Activated CD4-positive, alpha-beta memory T cell treated with anti-CD3 and anti-CD28 coated beads for 36 hours (primary cell): ENCODE measurements around the gene ADCY5. TPM values are rescaled to one million over a fixed set of nuclear protein-coding genes. Genes with fewer than 3 reads are reported as not detected.
A peak's percentile ranks its signal among the peaks of the same experiment; 100 is the strongest.

Experiments used
- CTCF ChIA-PET: fragments of 350-600 bp; sonication (Branson Sonifier 250); formaldehyde crosslinking; loops from one replicate; lab custom pipeline; 2021; ENCODE audit warnings: antibody characterized with exemption, inconsistent platforms; lab: Charles Lee
- POLR2A ChIA-PET: fragments of 350-600 bp; sonication (Branson Sonifier 250); formaldehyde crosslinking; loops from one replicate; lab custom pipeline; 2021; ENCODE audit warnings: antibody characterized with exemption; lab: Charles Lee
- DNase-seq: peaks from one replicate; pipeline ENCODE4 v3.0.0-alpha.2; 2020
- H3K27ac Mint-ChIP-seq: one replicate; pipeline ENCODE4 v1.8.0; 2021; ENCODE audit warnings: mixed read lengths
- H3K27me3 Mint-ChIP-seq: one replicate; pipeline ENCODE4 v1.8.0; 2021; ENCODE audit warnings: mixed read lengths
- H3K36me3 Mint-ChIP-seq: one replicate; pipeline ENCODE4 v1.8.0; 2021; ENCODE audit warnings: mixed read lengths
- H3K4me1 Mint-ChIP-seq: one replicate; pipeline ENCODE4 v1.8.0; 2021; ENCODE audit warnings: low read depth, mixed read lengths
- H3K4me3 Mint-ChIP-seq: one replicate; pipeline ENCODE4 v1.8.0; 2021; ENCODE audit warnings: mild to moderate bottlenecking, mixed read lengths
- H3K9me3 Mint-ChIP-seq: one replicate; pipeline ENCODE4 v1.8.0; 2021; ENCODE audit warnings: mixed read lengths
- intact Hi-C: fragments of 100-400 bp; cut with micrococcal nuclease; formaldehyde crosslinking; loops from one replicate; pipeline ENCODE4 v1.15.1; 2023
- total RNA-seq, 2 experiments: library from RNA; stranded (reverse); gene quantifications; one replicate each; pipeline ENCODE4 v1.2.3, GENCODE V29; 2021

Gene ADCY5
- total RNA-seq, 2 experiments from 2014 or later: not detected

GRCh38 chr3:123336001-123336400 is 112.9 kb downstream of the ADCY5 start:
- ChIA-PET POLR2A (no interaction called here), CTCF (no interaction called here)
- DNase-seq: no peak
- Mint-ChIP-seq H3K4me3 (no peak overlapping the region), H3K9me3 (no peaks in the 10 kb centered on the region), H3K27ac (no peak overlapping the region), H3K36me3 (no peaks in the 10 kb centered on the region), H3K4me1 (peaks cover 7% of the 10 kb centered on the region), H3K27me3 (no peaks in the 10 kb centered on the region)
- intact Hi-C loops: no loop called here

- peak; percentile 20 for DNase-seq
- H3K9me3 Mint-ChIP-seq: no peaks in the 10 kb centered on the region
- peaks cover 7% of the 10 kb centered on the region for H3K4me1 Mint-ChIP-seq
- H3K27me3 Mint-ChIP-seq: no peaks in the 10 kb centered on the region
- no peaks in the 10 kb centered on the region for H3K36me3 Mint-ChIP-seq
- no peak overlapping the region for H3K27ac Mint-ChIP-seq
- intact Hi-C loops: no loop called here
- ChIA-PET POLR2A (no interaction called here), CTCF (no interaction called here)
- no peak overlapping the region for H3K4me3 Mint-ChIP-seq
Measured at GRCh38 chr3:123335007-123335670, 113.8 kb downstream of the ADCY5 start.

DNA sequence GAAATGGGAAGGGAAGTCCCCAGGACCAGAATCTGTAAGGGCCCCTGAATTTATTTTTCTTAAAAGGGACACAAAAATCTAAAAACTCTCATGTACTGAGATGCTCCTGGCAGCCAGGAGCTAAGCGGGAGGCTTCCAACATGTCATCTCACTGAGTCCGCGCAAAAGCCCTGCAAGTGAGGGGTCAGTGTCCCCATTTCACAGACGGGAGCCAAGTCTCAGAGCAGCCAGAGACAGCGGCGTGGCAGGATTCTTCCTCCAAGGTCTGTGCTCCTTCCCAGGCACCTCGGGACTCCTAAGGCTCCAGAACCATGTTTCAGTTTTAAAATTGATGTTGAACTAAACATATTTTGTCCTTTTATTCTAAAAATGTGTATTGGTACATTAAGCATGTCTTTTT is 114.8 kb downstream of the ADCY5 start:
- ChIA-PET POLR2A (no interaction called here), CTCF (no interaction called here)
- H3K4me3 Mint-ChIP-seq: no peak overlapping the region
- no peak overlapping the region for H3K27ac Mint-ChIP-seq
- intact Hi-C loops: no loop called here
- no peak for DNase-seq
- H3K4me1 Mint-ChIP-seq: peaks cover 7% of the 10 kb centered on the region
- H3K36me3 Mint-ChIP-seq: no peaks in the 10 kb centered on the region
- H3K9me3 Mint-ChIP-seq: no peaks in the 10 kb centered on the region
- no peaks in the 10 kb centered on the region for H3K27me3 Mint-ChIP-seq

DNA sequence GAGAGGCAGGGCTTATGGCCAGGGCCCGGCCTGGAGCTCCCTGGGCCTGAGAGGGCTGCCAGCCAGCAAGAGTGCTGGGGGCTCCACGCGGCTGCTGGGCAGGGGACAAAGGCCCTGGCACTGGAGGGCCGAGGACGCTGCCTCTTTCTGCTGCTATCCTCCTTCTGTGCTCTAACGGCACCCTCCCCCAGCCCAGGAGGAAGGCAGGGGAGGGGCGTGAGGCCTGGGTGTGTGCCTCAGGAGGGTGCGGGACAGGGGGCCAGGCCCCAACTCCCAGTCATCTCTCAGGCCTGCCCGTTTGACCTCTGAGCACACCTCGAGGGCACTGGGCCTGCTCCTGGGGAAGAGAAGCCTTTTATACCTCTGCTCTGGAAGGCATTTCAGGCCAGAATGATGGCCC is 115.5 kb downstream of the ADCY5 start:
- no peak overlapping the region for H3K4me3 Mint-ChIP-seq
- no peaks in the 10 kb centered on the region for H3K27me3 Mint-ChIP-seq
- no peak overlapping the region for H3K27ac Mint-ChIP-seq

DNA sequence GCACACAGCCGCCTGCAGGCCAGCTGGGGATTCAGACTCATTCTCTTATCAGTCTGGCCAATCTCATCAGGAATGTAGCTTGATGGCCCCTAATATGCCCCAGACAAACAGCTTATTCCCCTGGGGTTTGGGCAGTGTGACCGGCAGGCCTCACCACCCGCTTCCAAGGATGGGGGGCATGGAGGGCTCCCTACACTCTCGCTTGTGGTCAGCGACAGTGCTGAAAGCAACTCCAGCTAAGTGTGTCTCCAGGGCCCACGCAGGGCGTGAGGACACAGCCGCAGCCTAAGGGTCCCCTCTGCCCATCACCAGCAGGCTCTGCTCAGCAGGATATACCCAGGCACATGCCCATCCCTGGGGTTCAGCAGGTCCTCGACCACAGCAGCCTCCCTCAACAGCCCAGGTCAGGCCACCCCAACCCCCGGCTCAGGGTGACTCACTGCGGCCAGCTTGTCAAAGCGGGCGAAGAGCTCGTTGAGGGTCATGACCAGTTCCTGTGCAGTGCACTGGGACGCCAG is 116.7 kb downstream of the ADCY5 start:
- Mint-ChIP-seq H3K27me3 (no peaks in the 10 kb centered on the region), H3K4me1 (peaks cover 7% of the 10 kb centered on the region), H3K4me3 (no peak overlapping the region), H3K9me3 (no peaks in the 10 kb centered on the region), H3K27ac (no peak overlapping the region), H3K36me3 (no peaks in the 10 kb centered on the region)
- ChIA-PET POLR2A (no interaction called here), CTCF (interaction anchor here (1.8 to 11.8 kb wide), 2 partner anchors 157 to 228 kb away, joined by 7 to 114 read pairs; no protein-coding TSS in a partner anchor)
- intact Hi-C loops: no loop called here
- DNase-seq: no peak

More for the DNA sequence above, 115.5 kb downstream of the ADCY5 start:
- Mint-ChIP-seq H3K4me1 (peaks cover 7% of the 10 kb centered on the region), H3K36me3 (no peaks in the 10 kb centered on the region), H3K9me3 (no peaks in the 10 kb centered on the region)
- no peak for DNase-seq
- intact Hi-C loops: no loop called here
- ChIA-PET POLR2A (no interaction called here), CTCF (interaction anchor here (11.8 kb wide), 1 partner anchor 227 kb away, joined by 114 read pairs; no protein-coding TSS in a partner anchor)

GRCh38 chr3:123331651-123332050 is 117.2 kb downstream of the ADCY5 start:
- no peaks in the 10 kb centered on the region for H3K9me3 Mint-ChIP-seq
- H3K27ac Mint-ChIP-seq: no peak overlapping the region
- ChIA-PET POLR2A (no interaction called here), CTCF (interaction anchor here (1.8 to 11.8 kb wide), 2 partner anchors 158 to 229 kb away, joined by 7 to 114 read pairs; no protein-coding TSS in a partner anchor)
- intact Hi-C loops: no loop called here
- H3K27me3 Mint-ChIP-seq: no peaks in the 10 kb centered on the region
- H3K4me3 Mint-ChIP-seq: no peak overlapping the region
- H3K4me1 Mint-ChIP-seq: peaks cover 7% of the 10 kb centered on the region
- no peaks in the 10 kb centered on the region for H3K36me3 Mint-ChIP-seq
- DNase-seq: no peak

DNA sequence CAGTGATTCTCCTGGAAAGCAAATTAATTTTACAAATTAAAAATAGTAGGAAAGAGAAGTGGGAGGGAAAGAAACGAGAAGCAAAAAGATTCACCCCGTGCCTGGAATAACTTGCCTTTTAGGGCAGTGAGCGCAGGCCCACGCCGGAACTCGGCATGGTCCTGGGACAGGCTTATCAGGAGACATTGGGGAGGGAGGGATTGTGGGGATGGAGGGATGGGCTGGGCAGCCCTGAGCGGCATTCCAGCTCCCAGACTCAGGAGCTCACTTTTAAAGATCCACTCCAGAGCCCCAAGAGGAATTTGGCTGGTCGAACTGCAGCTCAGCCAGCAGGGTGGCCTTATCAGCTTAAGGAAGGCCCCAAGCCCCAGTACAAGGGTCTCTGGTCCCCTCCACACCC is 117.9 kb downstream of the ADCY5 start:
- DNase-seq: no peak
- Mint-ChIP-seq H3K4me3 (no peak overlapping the region), H3K4me1 (peaks cover 7% of the 10 kb centered on the region), H3K27me3 (no peaks in the 10 kb centered on the region), H3K36me3 (no peaks in the 10 kb centered on the region), H3K9me3 (no peaks in the 10 kb centered on the region), H3K27ac (no peak overlapping the region)
- ChIA-PET CTCF (interaction anchor here (0.6 to 11.8 kb wide), 3 partner anchors 158 to 229 kb away, joined by 3 to 114 read pairs (median 7); no protein-coding TSS in a partner anchor), POLR2A (no interaction called here)
- intact Hi-C loops: no loop called here

GRCh38 chr3:123330441-123330991 is 118.4 kb downstream of the ADCY5 start:
- CTCF ChIA-PET: interaction anchor here (0.6 to 11.8 kb wide), 7 partner anchors 21 to 576 kb away, joined by 3 to 114 read pairs (median 3); no protein-coding TSS in a partner anchor
- no peak for DNase-seq
- Mint-ChIP-seq H3K27ac (no peak overlapping the region), H3K9me3 (no peaks in the 10 kb centered on the region), H3K36me3 (no peaks in the 10 kb centered on the region), H3K4me3 (no peak overlapping the region), H3K4me1 (peaks cover 7% of the 10 kb centered on the region), H3K27me3 (no peaks in the 10 kb centered on the region)
- POLR2A ChIA-PET: no interaction called here
- intact Hi-C loops: no loop called here

DNA sequence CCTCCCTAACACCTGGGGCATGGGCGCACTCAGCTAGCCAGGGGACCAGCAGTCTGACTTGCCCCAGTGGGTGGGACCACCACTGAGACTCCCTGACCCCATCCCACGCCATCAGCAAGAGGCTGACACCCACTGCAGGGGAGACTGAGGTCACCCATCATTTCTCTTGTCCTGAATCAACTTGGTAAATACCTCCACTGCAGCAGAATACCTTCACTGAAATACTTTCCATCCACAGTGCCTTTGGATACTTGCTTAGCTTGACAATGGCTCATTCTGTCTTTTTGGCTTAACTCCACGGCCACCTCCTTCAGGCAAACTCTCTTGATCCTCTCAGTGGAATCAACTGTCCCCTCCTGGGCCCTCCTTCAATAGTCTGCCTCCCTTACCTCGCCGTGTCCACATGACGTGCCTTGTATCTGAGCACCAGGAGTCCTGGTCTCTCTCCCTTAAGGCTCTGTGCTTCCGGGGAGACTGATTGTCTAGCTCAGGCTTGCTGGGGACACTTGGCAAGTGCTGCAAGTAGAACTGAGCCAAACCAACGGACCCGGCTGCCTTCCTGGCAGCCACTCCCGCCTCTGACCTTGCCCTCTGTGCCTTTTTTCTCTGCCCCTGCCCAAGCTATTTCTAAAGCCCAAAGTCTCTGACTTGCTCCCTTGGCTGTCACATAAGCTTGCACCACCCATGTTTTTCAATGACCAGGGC is 119.1 kb downstream of the ADCY5 start:
- H3K27me3 Mint-ChIP-seq: no peaks in the 10 kb centered on the region
- POLR2A ChIA-PET: no interaction called here
- intact Hi-C loops: loop anchor here (1.0 to 10.0 kb wide), 3 partner anchors 160 to 395 kb away; no protein-coding TSS in a partner anchor

GRCh38 chr3:123328851-123329635 is 119.8 kb downstream of the ADCY5 start:
- peak; percentile 80 for DNase-seq
- intact Hi-C loops: loop anchor here (1.0 to 10.0 kb wide), 3 partner anchors 160 to 396 kb away; no protein-coding TSS in a partner anchor
- POLR2A ChIA-PET: no interaction called here
- no peaks in the 10 kb centered on the region for H3K36me3 Mint-ChIP-seq
- no peaks in the 10 kb centered on the region for H3K4me1 Mint-ChIP-seq
- H3K9me3 Mint-ChIP-seq: no peaks in the 10 kb centered on the region
- no peaks in the 10 kb centered on the region for H3K27me3 Mint-ChIP-seq
- no peak overlapping the region for H3K27ac Mint-ChIP-seq
- no peak overlapping the region for H3K4me3 Mint-ChIP-seq
- CTCF ChIA-PET: interaction anchor here (0.6 to 11.8 kb wide), 9 partner anchors 9 to 231 kb away, joined by 3 to 114 read pairs (median 3); no protein-coding TSS in a partner anchor

More for the DNA sequence above, 119.1 kb downstream of the ADCY5 start:
- Mint-ChIP-seq H3K9me3 (no peaks in the 10 kb centered on the region), H3K4me1 (peaks cover 1% of the 10 kb centered on the region), H3K27ac (no peak overlapping the region), H3K36me3 (no peaks in the 10 kb centered on the region), H3K4me3 (no peak overlapping the region)
- CTCF ChIA-PET: interaction anchor here (0.6 to 11.8 kb wide), 11 partner anchors 8 to 575 kb away, joined by 3 to 114 read pairs (median 3); no protein-coding TSS in a partner anchor
- no peak for DNase-seq
